Articular chondrocyte of knee joint (primary cell): ENCODE data around the gene MAP3K7. TPM values are rescaled to one million over a fixed set of nuclear protein-coding genes. Genes with fewer than 3 reads are reported as not detected.

Experiments used
- total RNA-seq: library from RNA; depleted of rRNA; stranded (reverse); fragments of >200 nt; gene quantifications from 2 replicates; pipeline ENCODE4 v1.2.3, GENCODE V29; 2012

The MAP3K7 gene
- 44.2 and 45.7 TPM in 2 replicates for total RNA-seq

DNA sequence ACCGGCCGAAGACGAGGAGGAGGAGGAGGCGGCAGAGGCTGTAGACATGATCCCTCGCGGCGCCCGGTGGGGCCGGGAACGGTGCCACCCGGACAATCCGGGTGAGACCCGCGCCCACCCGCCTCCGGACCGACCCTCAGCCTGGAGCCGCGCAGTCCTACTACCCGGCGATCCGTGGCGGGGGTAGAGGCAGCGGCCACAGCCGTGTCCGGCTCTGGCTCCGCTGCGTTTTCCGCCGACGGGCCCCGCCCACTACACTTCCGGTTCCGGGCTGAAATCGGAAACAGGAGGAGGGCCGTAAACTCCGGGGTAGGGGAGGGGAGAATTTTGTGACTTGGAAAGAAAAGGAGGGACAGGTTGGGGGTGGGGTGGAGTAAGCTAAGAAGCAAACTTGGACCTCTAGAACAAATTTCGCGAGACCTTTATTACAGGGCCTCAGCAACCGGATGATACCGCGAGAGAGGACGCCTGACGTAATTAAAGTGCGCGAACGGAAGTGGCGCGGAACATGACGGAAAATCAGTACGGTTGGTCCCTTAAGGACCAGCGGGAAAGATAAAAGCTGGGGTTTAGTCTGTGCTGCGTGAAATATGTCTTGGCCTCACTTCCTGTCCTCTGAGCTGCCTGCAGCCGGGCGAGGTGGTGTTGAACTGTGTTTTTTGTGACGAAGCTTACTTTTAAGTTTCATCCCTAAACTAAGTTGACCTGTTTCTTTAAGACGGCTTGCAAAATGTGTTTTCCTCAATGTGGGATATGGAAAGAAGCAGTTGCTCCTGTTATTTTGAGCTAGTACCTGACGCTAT, at the start of gene MAP3K7:
TSS of gene MAP3K7 (minus strand) at position 237 of the 803 bp plus-strand sequence. CDS start at position 48, 189 bp downstream.

